HepG2 (cell line): Measurements from ENCODE around the gene EPO. TPM values are rescaled to one million over a fixed set of nuclear protein-coding genes. Genes with fewer than 3 reads are reported as not detected.

Experiments used
- CENPBD1 ChIP-seq: sonication (generic); formaldehyde crosslinking; IDR thresholded peaks from 2 replicates; pipeline ENCODE4 v1.8.0; 2022; ENCODE audit warnings: missing genetic modification reagents, low read depth, mild to moderate bottlenecking, borderline replicate concordance
- HMGXB4 ChIP-seq, 2 experiments: sonication (generic) in 1 of 2; formaldehyde crosslinking in 1 of 2; IDR thresholded peaks; 2 replicates each; pipeline versions ENCODE4 v1.4.0 to v1.6.1; 2018 to 2020; ENCODE audit warnings: missing genetic modification reagents in 2 of 2, borderline replicate concordance in 1 of 2, low read depth in 1 of 2, mild to moderate bottlenecking in 1 of 2, missing biosample characterization in 1 of 2
- IRF2 ChIP-seq: IDR thresholded peaks from 2 replicates; pipeline ENCODE4 v1.6.1; 2018; ENCODE audit warnings: missing genetic modification reagents, missing compliant biosample characterization
- KAT7 ChIP-seq: IDR thresholded peaks from 2 replicates; pipeline ENCODE4 v1.6.1; 2018; ENCODE audit warnings: borderline replicate concordance, missing compliant biosample characterization
- KDM2A ChIP-seq: sonication (generic); formaldehyde crosslinking; IDR thresholded peaks from 2 replicates; pipeline ENCODE4 v1.4.0; 2020; ENCODE audit warnings: low read depth, missing genetic modification reagents, borderline replicate concordance
- RARG ChIP-seq: sonication (generic); formaldehyde crosslinking; IDR thresholded peaks from 2 replicates; pipeline ENCODE4 v1.4.0; 2020; ENCODE audit warnings: low read depth, mild to moderate bottlenecking, missing genetic modification reagents
- SYNCRIP ChIP-seq: fragments of 200-400 bp; formaldehyde crosslinking; IDR thresholded peaks from 2 replicates; pipeline ENCODE4 v1.6.1; 2018; ENCODE audit warnings: mild to moderate bottlenecking, low read depth, low read length; ENCODE audit not compliant: insufficient read depth
- TBL1XR1 ChIP-seq: fragments of 150-350 bp; IDR thresholded peaks from 2 replicates; pipeline ENCODE4 v1.6.1; 2014; ENCODE audit warnings: borderline replicate concordance, low read length; ENCODE audit not compliant: partially characterized antibody
- ZBTB20 ChIP-seq: sonication (generic); formaldehyde crosslinking; IDR thresholded peaks from 2 replicates; pipeline ENCODE4 v1.8.1; 2023; ENCODE audit warnings: missing genetic modification reagents, low read depth, mild to moderate bottlenecking, borderline replicate concordance
- ZBTB26 ChIP-seq: IDR thresholded peaks from 2 replicates; pipeline ENCODE4 v1.6.1; 2016; ENCODE audit warnings: missing compliant biosample characterization, missing genetic modification reagents, borderline replicate concordance
- ZBTB39 ChIP-seq: sonication (generic); formaldehyde crosslinking; IDR thresholded peaks from 2 replicates; pipeline ENCODE4 v1.5.0; 2020; ENCODE audit warnings: missing genetic modification reagents
- ZBTB4 ChIP-seq: sonication (generic); formaldehyde crosslinking; IDR thresholded peaks from 2 replicates; pipeline ENCODE4 v1.4.0; 2020; ENCODE audit warnings: missing genetic modification reagents, mild to moderate bottlenecking, borderline replicate concordance
- ZFAT ChIP-seq: sonication (generic); formaldehyde crosslinking; conservative IDR thresholded peaks from 2 replicates; pipeline ENCODE4 v1.8.1; 2023; ENCODE audit warnings: missing genetic modification reagents, inconsistent platforms
- ZFY ChIP-seq: sonication (generic); formaldehyde crosslinking; IDR thresholded peaks from 2 replicates; pipeline ENCODE4 v1.4.0; 2020; ENCODE audit warnings: missing genetic modification reagents
- ZNF33A ChIP-seq: sonication (generic); formaldehyde crosslinking; IDR thresholded peaks from 2 replicates; pipeline ENCODE4 v1.5.1; 2020; ENCODE audit warnings: missing genetic modification reagents, mild to moderate bottlenecking, moderate library complexity, borderline replicate concordance
- ZNF562 ChIP-seq: sonication (generic); formaldehyde crosslinking; IDR thresholded peaks from 2 replicates; pipeline ENCODE4 v1.8.0; 2022; ENCODE audit warnings: missing genetic modification reagents, borderline replicate concordance
- ZNF615 ChIP-seq: sonication (generic); formaldehyde crosslinking; IDR thresholded peaks from 2 replicates; pipeline ENCODE4 v1.5.0; 2020; ENCODE audit warnings: mild to moderate bottlenecking, missing genetic modification reagents, borderline replicate concordance
- ZNF83 ChIP-seq: sonication (generic); formaldehyde crosslinking; IDR thresholded peaks from 2 replicates; pipeline ENCODE4 v1.4.0; 2020; ENCODE audit warnings: missing genetic modification reagents, mild to moderate bottlenecking, borderline replicate concordance
- polyA plus RNA-seq, 8 experiments: library from polyadenylated mRNA; depleted of rRNA in 3 of 8; stranded (reverse) in 7 of 8; unstranded in 1 of 8; fragments of >200 nt; fragmentation: Illumina TruSeq in 4 of 8; extraction: Trizol in 4 of 8; gene quantifications; 2 replicates each; pipeline versions ENCODE4 v1.2.1 to v1.2.3, GENCODE V29; 2011 to 2016; ENCODE audit warnings: low read depth in 4 of 8, missing spikeins in 1 of 8, mixed read lengths in 1 of 8; ENCODE audit not compliant: insufficient read depth in 1 of 8
- total RNA-seq, 5 experiments: library from RNA; depleted of rRNA; stranded (reverse); fragments of >200 nt; fragmentation: Illumina TruSeq; extraction: Trizol; gene quantifications; 2 replicates each; pipeline ENCODE4 v1.2.3, GENCODE V29; 2016; ENCODE audit warnings: low read depth in 1 of 5

EPO gene
- total and polyA plus RNA-seq, 2 of the 13 experiments (the other 11 are each of a cell fraction or from before 2014, with no cell fraction given), result 10.3 to 25.7 TPM

GRCh38 chr7:100691676-100692577 lies 28.3 kb upstream of the EPO start (continued):
- no peak for TF ChIP-seq ZBTB39 (CRISPR knock-in tag)
- TF ChIP-seq TBL1XR1, result no peak
- TF ChIP-seq KAT7, result no peak
- TF ChIP-seq ZNF83 (CRISPR knock-in tag), result no peak
- TF ChIP-seq ZNF33A (CRISPR knock-in tag), result no peak
- TF ChIP-seq ZNF562 (CRISPR knock-in tag), result no peak
- TF ChIP-seq RARG (CRISPR knock-in tag), result no peak
- TF ChIP-seq ZNF615 (CRISPR knock-in tag), result no peak
- TF ChIP-seq HMGXB4 (CRISPR knock-in tag; IDR thresholded peaks at IDR 0.05; ENCODE audit: borderline replicate concordance in 1 of 2, low read depth in 1 of 2), result peak; percentile 59 to 87; a peak in 3 of 4 replicates
- peak; percentile 20; the same call in 1 of the 2 replicates for TF ChIP-seq ZFY (CRISPR knock-in tag)
- TF ChIP-seq ZBTB26 (CRISPR knock-in tag), result no peak
- TF ChIP-seq IRF2, result no peak
- no peak for TF ChIP-seq ZBTB4
- TF ChIP-seq CENPBD1 (CRISPR knock-in tag), result no peak
- TF ChIP-seq ZFAT (CRISPR knock-in tag), result no peak
- TF ChIP-seq KDM2A (CRISPR knock-in tag), result peak; percentile 42; the same call in 1 of the 2 replicates
- TF ChIP-seq ZBTB20, result no peak
- no peak for TF ChIP-seq SYNCRIP
